ENCODE data around the gene MLIP.

Gene MLIP

DNA sequence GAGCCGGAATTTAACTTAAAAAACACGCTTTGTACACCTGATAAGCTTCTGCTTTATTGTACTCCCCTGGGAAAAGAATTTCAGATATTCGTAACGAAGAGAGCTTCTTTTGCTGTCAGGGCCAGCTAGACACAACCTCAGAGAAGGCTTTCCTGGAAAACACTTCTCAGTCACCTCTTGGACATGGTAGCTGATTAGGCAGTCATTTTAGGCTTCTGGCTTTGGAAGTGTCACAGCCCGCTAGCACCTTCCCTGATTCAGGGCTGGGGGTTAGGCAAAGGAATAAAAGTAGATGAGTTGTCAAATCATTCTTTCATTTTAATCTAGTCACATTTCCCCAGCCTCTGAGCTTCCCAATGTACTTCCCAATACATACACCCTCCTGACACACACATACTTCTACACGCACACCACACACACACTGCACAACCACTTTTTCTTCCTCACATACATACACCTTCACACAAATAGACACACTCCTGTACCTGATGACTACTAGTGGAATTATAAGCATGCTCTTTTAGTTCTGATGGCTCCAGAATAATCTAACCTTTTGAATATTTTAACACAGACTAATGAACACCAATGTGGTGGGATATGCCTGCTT lies 162.1 kb downstream of the MLIP start:
- no peak for DNase-seq (ENCODE audit: low read depth in 2 of 3, low spot score in 2 of 3)

DNA sequence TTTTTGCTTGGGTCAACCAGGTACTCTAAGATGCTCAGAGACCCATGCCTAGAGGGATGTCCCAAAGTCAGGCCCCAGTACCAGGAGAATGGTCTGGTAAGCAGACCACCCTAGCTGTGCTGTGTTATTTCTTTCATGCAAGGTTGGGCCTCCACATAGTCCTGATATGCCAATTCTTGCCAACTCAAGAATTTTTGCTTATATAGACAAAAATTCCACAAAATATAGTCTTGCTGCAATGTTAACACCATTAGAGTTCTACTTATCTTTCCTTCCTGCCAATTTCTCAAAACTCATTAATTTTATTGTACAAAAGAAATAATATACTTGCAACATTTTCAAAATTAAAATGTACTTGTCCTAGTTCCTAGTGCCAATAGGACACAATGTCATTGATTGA lies 163.1 kb downstream of the MLIP start:
- no peak for DNase-seq (ENCODE audit: low read depth in 2 of 3, low spot score in 2 of 3)

DNA sequence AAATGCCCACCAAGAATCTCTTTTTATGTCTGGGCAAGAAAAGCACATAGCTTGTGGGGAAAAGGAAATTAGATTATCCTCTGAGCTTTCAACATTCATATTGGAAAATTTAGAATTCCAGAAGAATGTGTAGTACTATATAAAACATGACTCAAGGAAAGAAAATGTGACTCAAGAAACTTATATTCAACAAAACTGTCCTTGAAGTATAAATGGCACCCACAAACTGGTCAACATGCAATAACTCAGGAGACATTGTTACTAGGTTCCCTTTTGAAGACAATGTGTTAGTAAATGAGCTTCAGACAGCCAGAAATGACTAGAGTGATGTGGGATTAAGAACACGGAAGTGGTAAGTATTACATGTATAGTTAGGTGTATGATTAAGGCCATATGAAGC lies 170.9 kb downstream of the MLIP start:
- DNase-seq (ENCODE audit: low read depth in 2 of 3, low spot score in 2 of 3), result no peak

DNA sequence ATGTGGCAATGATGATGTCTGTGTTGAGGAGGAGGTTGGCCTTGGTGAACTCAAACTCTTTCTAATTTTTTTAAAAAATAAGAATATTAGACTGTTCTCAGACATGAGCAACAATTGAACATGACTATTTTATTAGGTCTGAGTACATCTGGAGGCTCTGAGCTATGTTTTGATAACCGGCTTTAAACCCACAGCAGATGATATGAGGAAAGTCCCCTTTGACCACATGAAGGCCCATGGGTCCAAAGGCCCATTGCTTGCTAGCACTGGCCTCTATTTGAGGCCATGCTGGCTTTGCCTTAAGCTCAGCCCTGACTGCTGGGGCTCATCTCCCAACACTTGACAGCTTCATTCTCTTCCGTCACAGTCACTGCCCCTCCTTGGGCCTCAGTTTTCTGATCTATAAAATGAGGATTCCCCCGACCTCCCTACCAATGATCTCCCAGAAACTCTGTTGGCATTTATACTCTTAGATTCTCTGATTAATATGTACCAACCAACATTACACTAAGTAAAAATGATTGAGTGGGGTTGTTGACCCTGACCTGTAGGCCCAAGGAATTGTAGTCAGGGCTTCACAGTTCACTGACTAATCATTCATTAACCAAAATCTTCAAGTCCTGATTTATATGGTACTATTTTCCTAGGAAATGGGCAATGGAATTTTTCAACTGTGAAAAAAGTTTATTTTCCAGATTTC lies 173.1 kb downstream of the MLIP start:
- no peak for DNase-seq (ENCODE audit: low read depth in 2 of 3, low spot score in 2 of 3)

DNA sequence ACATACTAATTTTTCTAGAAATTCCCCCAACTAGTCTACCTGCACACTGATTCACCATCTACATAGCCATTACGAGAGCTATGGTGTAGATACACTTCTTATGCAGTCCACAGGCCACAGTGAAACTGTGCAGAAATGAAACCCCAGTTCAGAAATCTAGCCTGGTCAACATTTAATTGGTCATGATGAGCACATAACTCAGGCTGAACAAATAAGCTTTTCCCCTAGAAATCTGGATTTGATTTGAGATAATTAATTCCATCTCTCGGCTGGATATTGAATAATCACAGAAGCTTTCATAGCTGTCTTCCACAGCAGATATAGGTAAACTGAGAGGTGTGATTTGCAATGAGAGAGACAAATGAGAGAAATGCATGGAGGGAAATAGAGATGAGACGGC lies 174.4 kb downstream of the MLIP start:
- DNase-seq (ENCODE audit: low read depth in 2 of 3, low spot score in 2 of 3), result no peak

DNA sequence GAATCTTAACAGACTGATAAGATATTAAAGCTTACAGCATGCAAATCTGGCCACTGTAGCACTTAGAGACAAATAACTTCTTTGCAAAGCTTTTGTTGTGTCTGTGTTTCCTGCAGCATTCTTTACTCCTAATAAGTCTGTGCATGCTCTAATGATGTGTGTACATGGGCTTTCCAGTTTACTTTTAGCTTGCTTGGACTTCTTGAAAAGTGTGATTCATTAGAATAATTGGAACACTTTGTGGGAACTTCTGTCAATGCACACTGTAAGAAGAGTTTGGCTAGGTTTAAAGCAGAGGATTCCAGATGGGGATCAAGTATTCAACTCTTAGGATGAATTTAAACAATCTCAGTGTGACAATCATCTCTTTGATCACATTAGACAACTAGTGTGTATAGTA lies 174.9 kb downstream of the MLIP start:
- no peak for DNase-seq (ENCODE audit: low read depth in 2 of 3, low spot score in 2 of 3)

DNA sequence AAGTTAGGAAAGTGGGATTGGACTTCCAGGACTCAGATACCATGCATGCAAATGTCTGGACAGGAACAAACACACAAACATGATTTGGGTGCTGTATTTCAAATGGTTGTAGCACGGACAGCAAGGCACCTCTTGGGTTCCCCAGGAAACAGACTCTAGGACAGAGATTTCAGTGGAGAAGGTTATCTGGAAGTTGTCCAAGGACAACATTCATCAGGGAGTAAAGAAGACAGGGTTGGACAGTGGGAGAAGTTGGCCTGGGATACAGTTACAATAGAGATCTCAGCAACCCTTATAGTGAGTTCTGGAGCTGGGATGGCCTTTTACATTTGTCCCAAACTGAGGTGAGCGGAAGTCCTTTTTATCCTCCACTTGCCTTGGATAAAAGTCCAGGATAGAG lies 177.2 kb downstream of the MLIP start:
- no peak for DNase-seq (ENCODE audit: low read depth in 2 of 3, low spot score in 2 of 3)

DNA sequence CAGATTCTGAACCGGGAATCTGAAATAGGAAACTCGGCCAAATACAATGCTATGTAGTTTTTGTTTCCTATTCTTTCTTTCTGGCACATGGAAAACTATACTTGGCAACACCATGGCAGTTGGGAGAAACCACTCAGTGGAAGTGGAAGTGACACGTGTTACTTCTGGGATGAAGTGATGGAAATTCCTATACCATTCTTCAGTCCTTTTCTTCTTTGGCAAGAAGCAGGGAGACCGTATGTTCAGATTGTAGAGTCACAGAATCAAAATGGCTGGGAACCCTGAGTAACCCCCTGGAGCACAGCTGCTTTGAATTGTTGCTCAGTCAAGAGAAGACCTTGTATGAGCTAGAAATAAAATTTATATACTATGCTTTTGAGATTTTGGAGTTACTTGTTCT lies 178.2 kb downstream of the MLIP start:
- DNase-seq (ENCODE audit: low read depth in 2 of 3, low spot score in 2 of 3), result no peak

DNA sequence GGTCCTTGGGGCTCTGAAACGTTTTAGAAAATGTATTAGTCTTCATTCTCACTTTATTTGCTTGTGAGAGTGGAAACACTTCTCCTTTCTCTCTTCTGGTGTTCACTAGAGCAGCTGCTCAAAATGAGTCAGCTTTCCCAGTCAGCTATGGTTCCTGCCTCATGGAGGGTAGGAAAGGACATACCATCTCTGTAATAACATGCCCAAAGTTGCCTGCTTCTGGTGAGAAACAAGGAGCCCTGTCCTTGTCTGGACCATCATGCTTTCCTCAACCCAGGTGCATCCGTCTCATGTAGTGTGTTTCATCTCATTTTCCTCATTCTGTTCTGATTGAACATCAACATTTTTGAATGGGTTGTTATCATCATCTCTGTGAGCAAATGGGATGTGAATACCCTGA lies 179.9 kb downstream of the MLIP start:
- no peak for DNase-seq (ENCODE audit: low read depth in 2 of 3, low spot score in 2 of 3)

DNA sequence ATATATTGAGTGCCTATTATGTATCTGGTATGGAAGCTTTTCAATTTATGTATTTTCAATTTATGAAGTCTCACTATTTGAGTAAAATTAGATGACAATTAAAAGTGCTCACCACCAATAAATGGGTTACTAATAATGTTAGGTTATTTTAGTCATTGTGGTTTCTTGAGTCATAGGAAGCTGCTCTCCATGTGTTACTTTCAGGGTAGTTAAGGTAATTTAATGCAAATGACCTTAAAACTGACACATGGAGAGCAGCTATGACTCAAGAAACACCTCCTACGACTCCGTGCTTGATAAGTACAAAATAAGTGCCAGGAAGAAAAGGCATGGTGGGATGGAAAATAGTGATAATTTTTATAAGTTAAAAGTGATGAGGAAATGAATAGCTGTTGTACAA lies 180.5 kb downstream of the MLIP start:
- DNase-seq (ENCODE audit: low read depth in 2 of 3, low spot score in 2 of 3), result no peak

DNA sequence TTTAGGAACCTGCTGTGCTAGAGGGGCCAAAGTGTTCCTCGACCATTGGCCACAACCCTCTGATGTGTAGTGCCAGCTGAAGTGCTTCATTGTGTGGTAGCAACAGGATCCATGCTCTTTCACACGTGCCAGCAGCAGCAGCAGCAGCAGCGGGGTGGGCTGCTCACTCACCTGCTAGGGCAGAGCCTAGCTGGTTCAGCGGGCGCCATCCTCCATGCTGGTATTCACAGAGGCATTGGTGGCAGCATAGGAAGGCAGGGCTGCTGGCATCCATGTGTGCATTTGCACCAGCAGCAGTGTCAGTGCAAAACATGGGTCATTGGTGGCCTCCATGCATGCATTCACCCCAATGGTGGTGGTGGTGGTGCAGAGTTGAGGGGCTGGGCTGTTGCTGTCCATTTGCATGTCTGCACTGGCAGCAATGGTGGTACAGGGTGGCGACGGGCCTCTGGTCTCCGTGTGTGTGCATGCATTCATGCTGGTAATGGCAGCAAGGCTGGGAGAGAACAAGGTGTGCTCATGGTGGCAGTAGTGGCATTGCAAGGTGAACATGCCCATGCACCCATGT lies 183.8 kb downstream of the MLIP start:
- no peak for DNase-seq (ENCODE audit: low read depth in 2 of 3, low spot score in 2 of 3)

DNA sequence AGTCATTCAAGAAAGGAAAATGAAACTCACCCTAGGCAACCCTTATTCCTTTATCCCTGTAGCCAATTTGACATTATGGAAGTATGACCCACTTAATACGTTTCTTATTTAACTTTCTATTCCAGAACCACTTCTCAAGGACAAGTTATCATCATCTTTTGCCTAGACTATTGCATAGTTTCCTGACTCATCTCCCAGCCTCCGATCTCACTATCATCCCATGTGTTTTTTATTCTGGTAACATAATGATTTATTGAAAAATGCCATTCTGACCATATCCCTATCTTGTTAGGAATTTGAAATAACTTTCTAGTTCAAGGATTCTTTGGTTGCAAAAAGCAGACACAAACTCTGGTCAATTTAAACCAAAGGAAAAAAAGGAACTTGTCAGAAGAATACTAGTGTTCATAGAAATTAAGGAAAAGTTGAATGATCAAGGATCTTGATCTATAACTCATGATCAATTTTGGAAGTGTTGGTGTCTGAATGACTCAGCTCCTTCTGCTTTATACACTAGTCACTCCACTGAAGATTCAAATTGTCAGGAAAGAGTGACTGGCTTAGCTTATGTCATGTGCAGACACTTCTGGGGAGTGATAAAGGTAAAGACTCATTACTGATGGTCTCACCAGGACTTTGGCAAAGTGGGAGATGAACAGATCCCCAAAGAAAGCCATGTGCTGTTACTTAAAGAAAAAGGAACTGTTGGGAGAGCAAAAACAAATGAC lies 188.5 kb downstream of the MLIP start:
- no peak for DNase-seq (ENCODE audit: low read depth in 2 of 3, low spot score in 2 of 3)

DNA sequence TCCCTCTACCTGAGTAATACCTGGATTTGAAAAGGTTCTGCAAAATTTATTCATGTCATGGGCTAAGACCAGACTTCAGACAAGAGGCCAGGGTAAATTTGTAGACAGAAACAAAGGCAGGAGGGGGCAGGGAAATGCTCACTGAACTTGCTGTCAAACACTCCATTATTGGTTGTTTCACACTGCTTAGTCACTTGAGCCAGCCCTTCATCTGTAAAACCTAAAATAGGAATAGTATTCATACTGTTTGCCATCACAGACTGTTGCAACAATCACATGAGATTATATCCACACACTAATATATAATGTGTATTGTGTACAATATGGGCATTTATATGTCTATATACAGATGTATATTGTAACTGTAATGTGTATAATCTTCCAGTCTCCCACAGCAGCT lies 190.5 kb downstream of the MLIP start:
- no peak for DNase-seq (ENCODE audit: low read depth in 2 of 3, low spot score in 2 of 3)

DNA sequence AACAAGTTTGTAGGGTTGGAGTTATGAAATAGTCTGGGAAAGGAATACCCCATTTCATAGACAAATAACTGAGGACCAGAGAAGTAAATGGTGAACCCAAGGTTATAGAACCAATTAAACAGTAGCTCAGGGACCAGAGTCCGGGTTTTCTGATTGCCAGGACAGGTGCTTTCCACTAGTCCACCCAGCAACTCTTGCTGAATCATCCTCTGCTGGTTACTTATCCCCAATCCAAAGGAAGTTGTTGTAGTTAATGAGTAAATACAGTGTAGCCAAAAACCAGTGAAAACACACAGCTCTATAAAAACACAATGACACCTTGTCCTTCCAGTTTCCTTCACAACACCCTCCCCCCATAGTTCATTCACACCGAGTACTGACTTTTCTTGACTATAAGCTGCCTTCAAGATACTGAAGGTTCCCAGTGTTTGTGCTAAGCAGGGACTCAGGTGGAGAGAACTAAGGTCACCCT lies 196.2 kb downstream of the MLIP start:
- DNase-seq (ENCODE audit: low read depth in 2 of 3, low spot score in 2 of 3), result no peak

DNA sequence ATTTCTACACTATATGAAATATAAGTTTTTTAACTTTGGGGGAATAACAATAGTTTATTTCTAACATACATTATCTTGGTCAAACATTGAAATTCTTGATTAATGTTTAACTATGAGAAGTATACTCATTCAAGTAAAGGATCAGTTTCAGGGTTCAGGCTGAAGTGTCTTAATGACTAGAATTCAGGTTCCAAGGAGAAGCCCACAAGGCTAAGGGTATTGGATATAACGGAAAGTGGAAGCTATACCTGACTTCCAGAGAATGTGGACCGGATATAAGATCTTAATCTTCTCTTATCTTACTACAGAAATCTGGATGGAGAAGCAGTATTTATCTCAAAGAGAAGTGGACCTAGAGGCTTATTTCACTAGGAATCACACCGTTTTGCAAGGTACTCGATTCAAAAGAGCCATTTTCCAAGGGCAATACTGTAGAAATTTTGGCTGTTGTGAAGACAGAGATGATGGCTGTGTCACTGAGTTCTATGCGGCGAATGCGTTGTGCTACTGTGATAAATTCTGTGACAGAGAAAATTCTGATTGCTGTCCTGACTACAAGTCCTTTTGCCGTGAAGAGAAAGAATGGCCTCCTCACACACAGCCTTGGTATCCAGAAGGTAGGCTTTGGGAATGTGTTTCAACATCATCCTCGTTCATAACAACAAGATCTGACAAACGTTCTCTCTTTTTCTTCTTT lies 197.2 kb downstream of the MLIP start, which contains the start of gene TINAG:
TINAG (plus strand) TSS at position 153 of the 697 bp plus-strand sequence; CDS start at position 263, 110 bp downstream.
- no peak for DNase-seq (ENCODE audit: low read depth in 2 of 3, low spot score in 2 of 3)

DNA sequence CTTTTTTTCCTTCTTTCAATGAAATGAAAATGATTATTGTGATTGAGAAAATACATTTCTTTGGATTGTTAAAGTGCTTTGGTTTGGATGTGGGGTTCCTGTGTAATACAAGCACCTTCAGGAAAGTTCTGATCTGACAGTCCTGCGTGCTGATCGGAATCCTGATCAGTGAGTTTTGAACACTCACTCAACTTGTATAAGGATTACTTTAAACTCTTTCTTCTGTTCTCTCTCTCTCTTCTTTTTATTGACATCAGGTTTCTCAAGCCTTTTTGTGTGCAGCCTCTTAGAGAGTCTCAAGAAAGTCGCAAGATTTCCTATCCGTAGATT lies 197.7 kb downstream of the MLIP start:
- no peak for DNase-seq (ENCODE audit: low read depth in 2 of 3, low spot score in 2 of 3)

DNA sequence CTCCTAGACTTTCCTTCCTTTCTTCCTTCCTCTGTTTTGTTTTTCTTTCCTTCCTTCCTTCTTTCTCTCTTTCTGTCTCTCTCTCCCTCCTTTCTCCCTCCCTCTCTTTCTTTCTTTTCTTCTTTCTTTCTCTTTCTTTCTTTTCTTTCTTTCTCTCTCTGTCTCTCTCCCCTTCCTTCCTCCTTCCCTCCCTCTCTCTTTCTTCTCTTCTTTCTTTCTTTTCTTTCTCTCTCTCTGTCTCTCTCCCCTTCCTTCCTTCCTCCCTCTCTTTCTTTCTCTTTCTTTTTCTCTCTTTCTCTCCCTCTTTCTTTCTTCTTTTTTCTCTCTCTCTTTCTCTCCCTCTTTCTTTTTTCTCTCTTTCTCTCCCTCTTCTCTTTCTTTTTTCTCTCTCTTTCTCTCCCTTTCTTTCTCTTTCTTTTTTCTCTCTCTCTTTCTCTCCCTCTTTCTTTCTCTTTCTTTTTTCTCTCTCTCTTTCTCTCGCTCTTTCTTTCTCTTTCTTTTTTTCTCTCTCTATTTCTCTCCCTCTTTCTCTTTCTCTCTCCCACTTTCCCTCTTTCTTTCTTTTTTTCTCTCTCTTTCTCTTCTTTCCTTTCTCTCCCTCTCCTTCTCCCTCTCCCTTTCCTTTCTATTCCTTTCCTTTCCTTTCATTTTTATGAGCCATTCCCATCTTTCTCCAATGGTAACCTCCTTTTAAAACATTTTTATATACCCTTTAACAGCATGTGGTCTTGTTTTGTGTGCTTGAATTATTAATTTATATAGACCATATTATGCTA lies 199.3 kb downstream of the MLIP start:
- DNase-seq (ENCODE audit: low read depth in 2 of 3, low spot score in 2 of 3), result no peak

DNA sequence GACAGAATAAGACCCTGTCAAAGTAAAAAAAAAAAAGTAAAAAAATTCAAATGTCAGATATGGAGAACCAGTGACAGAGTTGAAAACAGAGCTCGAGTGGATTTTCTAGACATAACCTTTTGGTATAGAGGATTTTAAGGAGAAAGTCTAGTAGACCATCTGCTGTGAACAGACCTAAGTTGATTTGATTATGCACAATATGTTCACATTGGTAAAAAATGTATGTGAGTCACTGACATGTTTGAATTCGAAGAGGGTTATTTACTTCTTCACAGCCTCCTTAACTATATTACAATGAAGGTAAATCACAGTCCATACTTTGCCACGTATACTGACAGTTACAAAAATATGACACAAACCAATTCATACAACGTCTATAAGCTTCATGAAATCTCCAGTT lies 204.4 kb downstream of the MLIP start:
- DNase-seq (ENCODE audit: low read depth in 2 of 3, low spot score in 2 of 3), result no peak
